GM12875 (cell line): ENCODE data around the gene KRT15.

Experiments used
- H3K4me3 ChIP-seq: one replicate; pipeline ENCODE4 v1.5.1; 2011; ENCODE audit warnings: low read depth, low read length, control low read depth
- CTCF ChIP-seq: IDR thresholded peaks from 2 replicates; pipeline ENCODE4 v1.5.1; 2011; ENCODE audit warnings: low read depth, mild to moderate bottlenecking, control low read depth, inconsistent platforms, low read length, moderate library complexity, borderline replicate concordance; ENCODE audit not compliant: insufficient read depth

KRT15 gene

GRCh38 chr17:41494524-41494923 is 24.2 kb downstream of the KRT15 start:
- H3K4me3 ChIP-seq: no peak overlapping the region
- no peak for TF ChIP-seq CTCF

GRCh38 chr17:41492771-41493170 is 25.9 kb downstream of the KRT15 start:
- H3K4me3 ChIP-seq: no peak overlapping the region
- no peak for TF ChIP-seq CTCF

GRCh38 chr17:41492351-41492750 is 26.3 kb downstream of the KRT15 start:
- TF ChIP-seq CTCF: no peak
- no peak overlapping the region for H3K4me3 ChIP-seq

- no peak for TF ChIP-seq CTCF
- no peak overlapping the region for H3K4me3 ChIP-seq
Measured at GRCh38 chr17:41491476-41491875, 27.2 kb downstream of the KRT15 start.

- H3K4me3 ChIP-seq: no peak overlapping the region
- no peak for TF ChIP-seq CTCF
Measured at GRCh38 chr17:41490000-41490990, 28.4 kb downstream of the KRT15 start.

GRCh38 chr17:41489531-41489930 is 29.2 kb downstream of the KRT15 start, which contains the start of gene KRT36:
Gene KRT36, minus strand, starts transcription at chr17:41489910. Its CDS starts 46 bp downstream, at chr17:41489864.
- H3K4me3 ChIP-seq: no peak within 1 kb of the TSS
- no peak for TF ChIP-seq CTCF
